ACC112 (cell line): ENCODE measurements around the gene FNDC7.
A peak's percentile ranks its signal among the peaks of the same experiment; 100 is the strongest.

Experiments
- H2AFZ ChIP-seq: fragments of 200-600 bp; sonication (generic); one replicate; pipeline ENCODE4 v1.6.0; 2017; ENCODE audit warnings: antibody characterized with exemption, low read length; ENCODE audit not compliant: unreplicated experiment
- H3K27ac ChIP-seq: fragments of 200-600 bp; sonication (generic); 2 replicates; pipeline ENCODE4 v1.5.1; 2014; ENCODE audit warnings: low read depth, mild to moderate bottlenecking, antibody characterized with exemption, low read length, moderate library complexity
- H3K27me3 ChIP-seq: fragments of 200-600 bp; sonication (generic); 2 replicates; pipeline ENCODE4 v1.6.1; 2014; ENCODE audit warnings: mild to moderate bottlenecking, antibody characterized with exemption, low read length, moderate library complexity, mixed read lengths; ENCODE audit not compliant: insufficient read depth
- H3K36me3 ChIP-seq: fragments of 200-600 bp; sonication (generic); 2 replicates; pipeline ENCODE4 v1.6.1; 2016; ENCODE audit warnings: mild to moderate bottlenecking, antibody characterized with exemption, low read length, moderate library complexity, mixed read lengths; ENCODE audit not compliant: insufficient read depth
- H3K4me1 ChIP-seq: fragments of 200-600 bp; sonication (generic); one replicate; pipeline ENCODE4 v1.6.1; 2016; ENCODE audit warnings: low read length, mixed read lengths; ENCODE audit not compliant: insufficient read depth, unreplicated experiment, control insufficient read depth
- H3K4me3 ChIP-seq: fragments of 200-600 bp; sonication (generic); 2 replicates; pipeline ENCODE4 v1.5.1; 2014; ENCODE audit warnings: mild to moderate bottlenecking, low read depth, low read length
- H3K79me2 ChIP-seq: fragments of 200-600 bp; sonication (generic); one replicate; pipeline ENCODE4 v1.6.0; 2016; ENCODE audit warnings: low read length; ENCODE audit not compliant: control insufficient read depth, unreplicated experiment, insufficient read depth

Gene FNDC7

DNA sequence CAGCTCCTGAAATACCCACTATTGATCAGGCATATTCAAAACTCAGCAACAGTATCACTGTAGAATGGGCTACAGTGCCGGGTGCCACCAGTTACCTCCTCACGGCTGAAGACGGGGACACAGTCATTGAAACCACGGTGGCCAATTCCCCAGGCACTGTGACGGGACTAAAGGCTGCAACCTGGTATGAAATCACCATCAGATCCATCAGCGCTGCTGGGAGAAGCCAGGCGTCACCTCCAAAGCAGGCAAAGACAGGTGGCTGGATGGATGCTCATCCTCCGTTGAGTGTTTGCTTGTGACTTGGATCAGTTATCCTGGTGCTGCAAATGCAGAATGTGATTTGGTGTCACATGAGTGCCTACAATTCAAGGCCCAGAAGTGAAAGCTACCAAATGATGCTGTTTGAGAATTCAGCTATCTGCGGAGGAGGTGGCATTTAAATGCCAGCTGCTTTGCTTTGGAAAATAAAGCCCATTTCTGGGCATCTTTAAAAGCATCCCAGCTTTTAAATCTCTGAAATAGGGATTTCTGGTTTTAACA lies 5.1 kb downstream of the FNDC7 start:
- no peak overlapping the region for H3K27ac ChIP-seq
- H3K4me3 ChIP-seq = no peak overlapping the region
- no peaks in the 10 kb centered on the region for H3K27me3 ChIP-seq
- peaks cover 44% of the 10 kb centered on the region for H3K4me1 ChIP-seq
- H3K79me2 ChIP-seq = no peaks in the 10 kb centered on the region
- H2AFZ ChIP-seq = no peak overlapping the region
- H3K36me3 ChIP-seq = no peaks in the 10 kb centered on the region

DNA sequence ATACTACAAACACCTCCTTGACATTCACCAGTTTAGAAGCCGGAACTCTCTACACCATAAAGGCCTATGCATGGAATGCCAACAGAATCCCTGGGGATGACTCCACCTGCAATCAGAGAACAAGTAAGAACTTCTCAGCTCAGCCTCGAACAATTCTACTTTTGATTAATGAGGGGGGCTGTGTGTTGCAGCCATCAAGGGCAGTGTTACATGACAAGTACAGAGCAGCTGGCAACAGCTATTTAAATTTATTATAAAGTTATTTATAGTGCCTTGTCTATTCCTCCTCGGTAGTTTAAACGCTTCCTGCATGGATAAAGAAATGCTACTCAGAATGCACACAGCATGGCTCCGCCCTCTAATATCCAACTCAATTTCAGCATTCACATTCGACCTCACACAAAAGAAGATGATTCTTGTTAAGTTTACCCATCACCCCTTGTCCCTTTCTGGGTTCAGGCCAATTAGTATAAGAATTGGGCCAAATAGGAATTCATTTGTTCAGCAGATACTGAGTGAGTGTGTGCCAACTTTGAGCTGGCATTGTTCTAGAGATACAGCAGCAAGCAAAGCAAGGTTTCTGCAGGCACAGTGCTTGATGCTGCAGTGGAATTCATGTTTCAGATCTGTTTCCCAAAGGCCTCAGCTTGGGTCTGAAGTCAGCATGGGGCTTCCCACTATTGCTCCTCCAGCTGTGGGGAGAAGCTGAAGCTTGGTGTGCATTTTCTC lies 6.4 kb downstream of the FNDC7 start:
- no peaks in the 10 kb centered on the region for H3K79me2 ChIP-seq
- peaks cover 50% of the 10 kb centered on the region for H3K4me1 ChIP-seq
- H3K4me3 ChIP-seq = no peak overlapping the region; the same call in 1 of the 2 replicates
- H3K27me3 ChIP-seq = no peaks in the 10 kb centered on the region
- H3K27ac ChIP-seq = peak overlapping the region; percentile 90
- no peaks in the 10 kb centered on the region for H3K36me3 ChIP-seq
- H2AFZ ChIP-seq = no peak overlapping the region

DNA sequence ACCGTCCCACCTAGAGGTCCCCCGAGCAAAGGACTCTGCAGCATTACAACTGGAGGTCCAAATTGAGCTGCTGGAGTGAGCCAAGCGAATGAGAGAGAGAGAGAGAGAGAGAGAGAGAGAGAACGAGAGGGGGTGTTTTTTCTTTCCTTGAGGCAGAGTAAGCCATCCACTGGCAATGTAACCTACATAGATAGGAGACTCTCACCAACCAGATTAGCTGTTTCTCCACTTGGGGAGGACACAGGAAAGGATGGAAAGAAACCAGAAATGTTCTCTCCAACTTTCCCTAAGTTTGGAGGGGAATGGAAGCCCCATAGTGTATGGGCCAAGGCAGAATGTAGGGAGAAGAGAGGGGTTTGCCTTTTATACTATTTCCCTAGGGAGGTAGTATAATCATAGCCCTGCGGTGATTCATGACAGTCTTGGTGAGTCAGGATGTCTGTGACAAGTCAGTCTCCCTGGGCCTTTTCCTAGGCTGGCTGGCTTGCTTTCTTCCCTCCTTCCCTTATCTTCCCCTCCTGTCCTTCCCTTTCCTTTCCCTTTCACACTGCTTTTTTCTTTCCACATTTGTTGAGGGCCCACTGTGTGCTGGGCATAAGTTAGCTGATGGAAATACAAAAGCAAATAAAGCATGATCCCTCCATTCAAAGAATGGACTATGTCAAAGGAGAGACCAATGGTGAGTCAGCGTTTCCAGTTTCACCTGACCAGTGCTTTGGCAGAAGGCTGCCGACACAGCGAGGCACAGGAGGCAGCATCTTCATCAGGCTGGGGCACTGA lies 7.1 kb downstream of the FNDC7 start:
- Histone ChIP-seq H3K79me2 (no peaks in the 10 kb centered on the region), H3K27ac (peak overlapping the region; percentile 90), H3K4me1 (peaks cover 50% of the 10 kb centered on the region), H2AFZ (no peak overlapping the region), H3K36me3 (no peaks in the 10 kb centered on the region), H3K4me3 (peak overlapping the region; percentile 7; the same call in 1 of the 2 replicates), H3K27me3 (no peaks in the 10 kb centered on the region)

DNA sequence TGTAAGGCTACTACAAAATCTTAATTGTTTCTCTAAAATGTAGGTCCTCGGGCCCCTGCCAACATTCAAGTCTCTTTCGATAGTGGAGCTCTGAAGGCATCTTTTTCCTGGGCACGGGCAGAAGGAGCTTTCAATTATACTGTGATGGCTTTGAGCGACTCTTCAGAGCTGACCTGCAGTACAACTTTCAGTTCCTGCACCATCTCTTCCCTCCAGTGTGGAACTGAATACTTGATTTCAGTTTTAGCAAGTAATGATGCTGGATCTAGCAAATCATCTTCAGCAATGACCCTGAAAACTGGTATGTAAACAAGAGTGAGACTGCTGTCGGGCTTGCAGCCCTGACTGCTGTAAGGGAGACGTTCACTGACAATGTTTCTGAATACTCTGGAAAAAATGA lies 9.6 kb downstream of the FNDC7 start:
- Histone ChIP-seq H3K4me1 (peaks cover 45% of the 10 kb centered on the region), H3K27ac (peak overlapping the region; percentile 19), H3K79me2 (no peaks in the 10 kb centered on the region), H3K4me3 (peak overlapping the region; percentile 53), H3K36me3 (no peaks in the 10 kb centered on the region), H2AFZ (peak overlapping the region; percentile 60), H3K27me3 (no peaks in the 10 kb centered on the region)

DNA sequence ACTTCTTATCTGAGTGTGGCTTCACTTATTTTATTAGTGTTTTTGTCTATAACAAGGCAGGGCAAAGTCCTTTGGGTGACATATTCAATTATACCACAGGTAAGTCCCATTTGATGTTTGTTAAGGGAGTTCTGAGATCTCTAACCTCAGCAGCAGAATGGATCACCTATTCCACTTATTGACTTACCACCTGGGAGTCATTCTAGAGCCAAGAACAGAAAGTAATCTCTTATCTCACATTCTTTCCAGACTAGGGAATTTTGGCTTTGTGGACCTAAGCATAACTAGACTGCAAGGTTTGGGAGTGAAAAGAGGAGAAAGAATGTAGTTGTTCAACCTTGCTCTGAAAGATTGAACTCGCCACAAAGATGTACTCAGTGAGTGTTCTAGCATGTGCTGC lies 13.2 kb downstream of the FNDC7 start:
- no peak overlapping the region for H2AFZ ChIP-seq
- H3K79me2 ChIP-seq = no peaks in the 10 kb centered on the region
- H3K36me3 ChIP-seq = no peaks in the 10 kb centered on the region
- no peak overlapping the region for H3K27ac ChIP-seq
- H3K27me3 ChIP-seq = no peaks in the 10 kb centered on the region
- H3K4me3 ChIP-seq = no peak overlapping the region
- peaks cover 22% of the 10 kb centered on the region for H3K4me1 ChIP-seq

DNA sequence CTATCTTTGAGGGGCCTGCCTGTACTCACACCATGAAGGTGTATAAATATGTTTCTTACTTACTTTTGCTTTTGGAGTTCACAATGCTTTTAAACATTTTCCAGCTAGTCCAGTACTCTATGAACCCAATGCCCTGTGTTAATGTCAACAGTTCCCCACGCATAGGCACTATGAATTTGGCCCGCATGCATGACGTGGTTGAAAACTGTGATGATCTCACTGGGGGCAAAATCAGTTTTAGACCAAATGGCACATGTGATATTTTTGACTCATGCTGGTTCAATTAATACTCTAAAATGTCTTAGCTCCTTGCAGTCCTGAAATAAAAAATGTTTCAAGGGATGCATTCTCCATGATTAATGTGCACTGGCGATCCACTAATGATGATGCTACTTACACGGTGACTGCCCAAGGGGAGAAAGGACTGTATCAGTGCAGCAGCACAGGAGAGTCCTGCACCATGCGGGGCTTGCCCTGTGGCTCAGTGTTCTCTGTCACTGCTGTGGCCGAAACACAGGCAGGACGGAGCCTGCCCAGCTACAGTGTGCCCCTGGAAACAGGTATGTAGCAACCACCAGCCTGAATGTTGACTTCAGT lies 15.7 kb downstream of the FNDC7 start:
- Histone ChIP-seq H3K79me2 (no peaks in the 10 kb centered on the region), H3K4me3 (no peak overlapping the region), H3K4me1 (peaks cover 6% of the 10 kb centered on the region), H2AFZ (no peak overlapping the region), H3K36me3 (no peaks in the 10 kb centered on the region), H3K27ac (no peak overlapping the region), H3K27me3 (no peaks in the 10 kb centered on the region)

DNA sequence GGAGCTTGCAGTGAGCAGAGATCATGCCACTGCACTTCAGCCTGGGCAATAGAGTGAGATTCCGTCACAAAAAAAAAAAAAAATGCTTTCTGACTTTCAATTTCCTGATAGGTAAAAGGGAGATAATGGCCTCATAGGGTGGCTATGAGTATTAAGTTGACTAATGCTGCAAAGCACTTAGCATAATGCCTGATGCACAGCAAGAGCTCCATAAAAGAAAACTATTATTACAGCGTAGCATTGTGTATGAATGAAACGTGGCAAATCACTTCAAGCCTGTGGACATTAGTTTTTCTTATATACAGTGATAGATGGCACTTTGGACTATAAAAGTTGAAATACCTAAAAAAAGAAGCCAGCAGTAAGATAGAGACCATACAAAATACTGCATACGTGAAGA lies 16.8 kb downstream of the FNDC7 start:
- no peaks in the 10 kb centered on the region for H3K27me3 ChIP-seq
- no peaks in the 10 kb centered on the region for H3K36me3 ChIP-seq
- no peak overlapping the region for H2AFZ ChIP-seq
- peaks cover 6% of the 10 kb centered on the region for H3K4me1 ChIP-seq
- no peaks in the 10 kb centered on the region for H3K79me2 ChIP-seq
- H3K27ac ChIP-seq = no peak overlapping the region
- no peak overlapping the region for H3K4me3 ChIP-seq

DNA sequence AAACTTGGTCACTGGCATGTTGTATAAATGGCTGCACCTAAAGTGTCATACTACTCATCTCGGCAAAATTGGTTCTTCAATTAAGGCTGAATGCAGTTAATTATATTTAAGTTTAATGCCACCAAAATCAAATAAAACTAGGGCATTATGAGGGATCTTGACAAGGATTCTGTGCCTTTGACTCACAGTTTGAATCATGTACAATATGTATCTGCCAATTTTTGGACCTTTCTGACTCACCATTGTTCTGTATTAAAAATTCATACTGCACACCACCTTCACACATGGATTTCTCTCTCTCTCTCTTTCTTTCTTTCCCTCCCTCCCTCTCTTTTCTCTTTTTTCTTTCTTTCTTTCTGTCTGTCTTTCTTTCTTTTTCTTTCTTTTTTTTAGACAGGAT lies 19.7 kb downstream of the FNDC7 start:
- no peaks in the 10 kb centered on the region for H3K79me2 ChIP-seq
- H3K4me3 ChIP-seq = no peak overlapping the region
- H2AFZ ChIP-seq = no peak overlapping the region
- H3K36me3 ChIP-seq = no peaks in the 10 kb centered on the region
- peaks cover 6% of the 10 kb centered on the region for H3K4me1 ChIP-seq
- no peak overlapping the region for H3K27ac ChIP-seq
- no peaks in the 10 kb centered on the region for H3K27me3 ChIP-seq

DNA sequence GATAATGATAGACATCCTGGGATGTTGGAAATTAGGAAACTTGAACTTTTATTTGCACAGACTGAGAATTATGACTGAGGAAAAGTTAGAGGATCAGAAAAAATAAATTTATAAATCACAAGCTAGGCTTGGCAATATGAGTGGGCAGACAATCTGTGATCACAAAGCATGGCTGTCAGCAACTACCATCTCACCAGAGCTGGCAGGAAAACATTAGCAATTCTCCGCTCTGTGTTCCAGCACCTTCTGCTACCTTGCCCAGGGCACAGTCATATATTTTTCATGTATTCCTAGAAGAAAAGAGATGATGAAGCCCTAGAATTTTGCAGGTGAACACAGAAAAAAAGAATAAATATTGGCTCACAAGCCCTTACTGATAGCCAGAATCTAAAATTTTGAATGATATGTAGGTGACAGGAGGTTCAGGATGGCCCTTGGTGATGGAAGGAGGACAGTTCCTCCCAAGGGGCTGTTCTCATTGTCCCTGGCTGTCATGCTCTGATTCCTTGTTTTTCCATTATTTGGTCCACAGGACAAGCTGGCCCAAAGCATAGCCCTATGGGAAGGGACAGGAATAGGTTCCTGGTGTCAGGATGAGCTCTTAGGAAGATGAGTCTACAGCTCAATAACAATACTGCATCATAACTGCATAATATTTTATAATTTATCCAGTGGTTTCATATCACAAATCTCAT lies 21.6 kb downstream of the FNDC7 start:
- Histone ChIP-seq H2AFZ (no peak overlapping the region), H3K4me3 (no peak overlapping the region), H3K27me3 (no peaks in the 10 kb centered on the region), H3K79me2 (no peaks in the 10 kb centered on the region), H3K4me1 (peaks cover 6% of the 10 kb centered on the region), H3K36me3 (no peaks in the 10 kb centered on the region), H3K27ac (no peak overlapping the region)

DNA sequence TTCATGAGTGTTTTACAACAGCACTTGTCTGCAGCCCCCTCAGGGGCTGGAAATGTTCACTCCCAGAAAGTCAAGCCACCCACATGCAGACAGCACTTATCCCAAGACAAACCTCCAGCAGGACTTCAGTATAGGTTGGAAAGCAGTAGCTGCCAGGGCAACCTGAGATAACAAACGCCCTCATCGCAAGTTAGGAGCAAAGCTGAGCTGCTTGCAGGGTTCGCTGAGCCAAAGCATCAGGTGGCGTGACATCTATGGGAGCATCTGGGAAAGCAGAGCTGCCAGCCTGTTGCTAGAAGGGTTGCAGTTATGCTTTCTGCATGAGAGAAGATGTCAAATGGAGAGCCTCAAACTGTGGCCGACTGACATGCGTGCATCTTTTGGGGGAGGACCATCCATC lies 29.5 kb downstream of the FNDC7 start:
- H2AFZ ChIP-seq = no peak overlapping the region
- H3K36me3 ChIP-seq = no peaks in the 10 kb centered on the region
- H3K4me3 ChIP-seq = no peak overlapping the region
- no peaks in the 10 kb centered on the region for H3K79me2 ChIP-seq
- H3K27me3 ChIP-seq = no peaks in the 10 kb centered on the region
- H3K27ac ChIP-seq = no peak overlapping the region
- no peaks in the 10 kb centered on the region for H3K4me1 ChIP-seq
